Subcutaneous adipose tissue (tissue), 4 donors: ENCODE data around the gene CLEC7A. TPM values are rescaled to one million over a fixed set of nuclear protein-coding genes. Genes with fewer than 3 reads are reported as not detected.

Source experiments
- CTCF ChIP-seq: fragments of 450-650 bp; IDR thresholded peaks from one replicate; pipeline ENCODE4 v1.5.1; 2016; ENCODE audit warnings: low read depth, mild to moderate bottlenecking, control low read depth, antibody characterized with exemption, moderate library complexity
- total RNA-seq, 4 donors: library from RNA; depleted of rRNA; stranded (reverse); fragments of >200 nt; gene quantifications; one replicate each; pipeline ENCODE4 v1.1.0, GENCODE V29; 2016

The CLEC7A gene
- total RNA-seq, 4 donors from 2014 or later, result 14.7 to 87.5 (median 23.0) TPM

GRCh38 chr12:10095971-10096370 is 34.0 kb downstream of the CLEC7A start:
- no peak for TF ChIP-seq CTCF

- no peak for TF ChIP-seq CTCF
Measured at GRCh38 chr12:10094646-10095395, 35.2 kb downstream of the CLEC7A start.

GRCh38 chr12:10088955-10089900 is 40.8 kb downstream of the CLEC7A start:
- no peak for TF ChIP-seq CTCF

- no peak for TF ChIP-seq CTCF
Measured at GRCh38 chr12:10088031-10088430, 42.0 kb downstream of the CLEC7A start.

GRCh38 chr12:10086387-10086786 is 43.6 kb downstream of the CLEC7A start:
- no peak for TF ChIP-seq CTCF

- no peak for TF ChIP-seq CTCF
Measured at GRCh38 chr12:10084733-10085132, 45.3 kb downstream of the CLEC7A start.
